Erythroblast (primary cell): ENCODE results near the gene PACSIN1.

Experiments
- GATA1 ChIP-seq: IDR thresholded peaks from 2 replicates; pipeline ENCODE4 v1.6.1; 2011; ENCODE audit warnings: low read depth, mild to moderate bottlenecking, control low read depth, low read length, moderate library complexity
- POLR2A ChIP-seq: IDR thresholded peaks from 2 replicates; pipeline ENCODE4 v1.6.1; 2011; ENCODE audit warnings: mild to moderate bottlenecking, low read length

- no peak for TF ChIP-seq POLR2A
- TF ChIP-seq GATA1, result no peak
These were observed 46.9 kb downstream of the PACSIN1 start for GRCh38 chr6:34512738-34513115.
